ENCODE data around the gene PRPSAP1.

GRCh38 chr17:76345377-76345974, 8.2 kb downstream of the PRPSAP1 start:
- TF ChIP-seq CTCF (IDR thresholded peaks at IDR 0.05) = no peak
- TF ChIP-seq POLR2A (IDR thresholded peaks at IDR 0.05) = no peak
